SU-DHL-6 (cell line): ENCODE data around the gene LEKR1.
"Not testable (repeated sequence)": the region's sequence is repeated elsewhere in the genome, so short reads cannot be mapped to it uniquely, and the experiment has no call there.

ENCODE experiments used
- H2AFZ ChIP-seq: fragments of 200-600 bp; sonication (generic); 2 replicates; pipeline ENCODE4 v1.6.1; 2014; ENCODE audit warnings: low read depth, mild to moderate bottlenecking, moderate library complexity, mixed read lengths, antibody characterized with exemption, low read length; ENCODE audit not compliant: severe bottlenecking
- H3F3A ChIP-seq: fragments of 200-600 bp; shearing (Covaris generic); 2 replicates; pipeline ENCODE4 v1.6.0; 2016; ENCODE audit warnings: antibody characterized with exemption, mild to moderate bottlenecking; ENCODE audit not compliant: insufficient read depth
- H3K27ac ChIP-seq: fragments of 200-600 bp; sonication (generic); 2 replicates; pipeline ENCODE4 v1.5.1; 2016; ENCODE audit warnings: low read depth, mild to moderate bottlenecking, low read length, moderate library complexity, mixed read lengths
- H3K27me3 ChIP-seq: fragments of 200-600 bp; sonication (generic), shearing (Covaris generic); 2 replicates; pipeline ENCODE4 v1.6.0; 2014; ENCODE audit warnings: mild to moderate bottlenecking, low read length
- H3K36me3 ChIP-seq: fragments of 200-600 bp; sonication (generic); 2 replicates; pipeline ENCODE4 v1.6.1; 2014; ENCODE audit warnings: mild to moderate bottlenecking, low read length, mixed read lengths
- H3K4me2 ChIP-seq: fragments of 300-600, 200-600 bp; shearing (Covaris generic), sonication (generic); 2 replicates; pipeline ENCODE4 v1.6.0; 2014; ENCODE audit warnings: low read length, low read depth, mild to moderate bottlenecking; ENCODE audit not compliant: poor library complexity, severe bottlenecking
- H3K4me3 ChIP-seq: fragments of 200-600 bp; sonication (generic); 2 replicates; pipeline ENCODE4 v1.5.1; 2014; ENCODE audit warnings: antibody characterized with exemption, low read length, mild to moderate bottlenecking, mixed read lengths; ENCODE audit not compliant: insufficient read depth, poor library complexity, severe bottlenecking
- H3K79me2 ChIP-seq: fragments of 200-600 bp; sonication (generic); 2 replicates; pipeline ENCODE4 v1.6.1; 2014; ENCODE audit warnings: mild to moderate bottlenecking, low read length, moderate library complexity; ENCODE audit not compliant: insufficient read depth
- H3K9ac ChIP-seq: fragments of 200-600 bp; sonication (generic); 2 replicates; pipeline ENCODE4 v1.7.0; 2014; ENCODE audit warnings: mild to moderate bottlenecking, low read length
- H3K9me2 ChIP-seq: fragments of 200-600 bp; sonication (generic); replicated peaks from 2 replicates; pipeline ENCODE4 v1.6.1; 2014; ENCODE audit warnings: low read length; ENCODE audit not compliant: insufficient read depth
- H3K9me3 ChIP-seq: fragments of 200-600 bp; sonication (generic); 2 replicates; pipeline ENCODE4 v1.6.1; 2014; ENCODE audit warnings: low read length, mixed read lengths; ENCODE audit not compliant: insufficient read depth
- H4K20me1 ChIP-seq: fragments of 200-600 bp; sonication (generic); 2 replicates; pipeline ENCODE4 v1.6.1; 2014; ENCODE audit warnings: low read depth, mild to moderate bottlenecking, antibody characterized with exemption, low read length, moderate library complexity, mixed read lengths
- EZH2phosphoT487 ChIP-seq: fragments of 200-600 bp; sonication (generic), shearing (Covaris generic); conservative IDR thresholded peaks from 2 replicates; pipeline ENCODE4 v1.6.1; 2018; ENCODE audit warnings: mild to moderate bottlenecking, antibody characterized with exemption, low read length, moderate library complexity, mixed read lengths
- TF ChIP-seq, protein P1 (sequence below): fragments of 200-600 bp; sonication (generic); IDR thresholded peaks from one replicate; pipeline ENCODE4 v1.5.1; 2017; ENCODE audit warnings: antibody characterized with exemption, mild to moderate bottlenecking, low read length, moderate library complexity; ENCODE audit not compliant: insufficient read depth, poor library complexity, severe bottlenecking

The LEKR1 gene

DNA sequence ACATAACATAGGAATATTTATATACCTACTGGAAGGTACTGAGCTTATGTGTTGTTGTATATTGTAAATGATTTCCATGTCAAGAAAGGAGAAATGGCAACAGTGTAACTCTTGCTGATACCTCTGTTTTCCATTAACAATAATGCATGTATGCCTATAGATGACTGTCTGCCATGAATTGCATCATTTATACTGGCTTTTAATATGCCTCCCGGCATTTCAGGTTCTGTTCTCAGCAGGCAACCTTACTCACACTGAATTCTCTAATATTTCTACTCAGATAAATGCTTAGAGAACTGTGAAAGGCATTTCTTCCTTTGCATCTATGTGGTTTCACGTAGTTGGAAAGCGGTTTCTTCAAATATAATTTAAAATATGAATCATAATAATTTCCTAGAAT is 41.8 kb downstream of the LEKR1 start:
- TF ChIP-seq, protein P1, sequence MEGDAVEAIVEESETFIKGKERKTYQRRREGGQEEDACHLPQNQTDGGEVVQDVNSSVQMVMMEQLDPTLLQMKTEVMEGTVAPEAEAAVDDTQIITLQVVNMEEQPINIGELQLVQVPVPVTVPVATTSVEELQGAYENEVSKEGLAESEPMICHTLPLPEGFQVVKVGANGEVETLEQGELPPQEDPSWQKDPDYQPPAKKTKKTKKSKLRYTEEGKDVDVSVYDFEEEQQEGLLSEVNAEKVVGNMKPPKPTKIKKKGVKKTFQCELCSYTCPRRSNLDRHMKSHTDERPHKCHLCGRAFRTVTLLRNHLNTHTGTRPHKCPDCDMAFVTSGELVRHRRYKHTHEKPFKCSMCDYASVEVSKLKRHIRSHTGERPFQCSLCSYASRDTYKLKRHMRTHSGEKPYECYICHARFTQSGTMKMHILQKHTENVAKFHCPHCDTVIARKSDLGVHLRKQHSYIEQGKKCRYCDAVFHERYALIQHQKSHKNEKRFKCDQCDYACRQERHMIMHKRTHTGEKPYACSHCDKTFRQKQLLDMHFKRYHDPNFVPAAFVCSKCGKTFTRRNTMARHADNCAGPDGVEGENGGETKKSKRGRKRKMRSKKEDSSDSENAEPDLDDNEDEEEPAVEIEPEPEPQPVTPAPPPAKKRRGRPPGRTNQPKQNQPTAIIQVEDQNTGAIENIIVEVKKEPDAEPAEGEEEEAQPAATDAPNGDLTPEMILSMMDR = no peak
- no peak for TF ChIP-seq EZH2phosphoT487
- H3K27ac ChIP-seq = no peak overlapping the region

DNA sequence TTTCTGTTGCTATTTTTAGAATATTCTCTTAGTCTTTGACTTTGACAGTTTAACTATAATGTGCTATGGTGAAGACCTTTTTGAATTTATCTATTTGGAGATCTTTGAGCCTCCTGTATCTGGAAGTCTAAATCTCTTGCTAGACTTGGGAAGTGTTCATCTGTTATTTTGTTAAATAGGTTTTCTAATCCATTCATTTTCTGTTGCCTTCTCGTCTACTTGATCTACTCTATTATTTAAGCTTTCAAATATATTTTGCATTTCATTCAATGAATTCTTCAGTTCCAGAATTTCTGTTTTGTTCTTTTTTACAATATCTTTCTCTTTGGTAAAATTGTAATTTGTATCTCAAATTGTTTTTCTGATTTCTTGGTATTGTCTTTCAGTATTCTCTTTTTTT is 47.8 kb downstream of the LEKR1 start:
- TF ChIP-seq, protein P1 = no peak
- TF ChIP-seq EZH2phosphoT487 = no peak
- Histone ChIP-seq H3K9me2 (no peaks in the 10 kb centered on the region), H3K4me3 (no peak overlapping the region), H3K36me3 (peaks cover 7% of the 10 kb centered on the region; the same call in 1 of the 2 replicates), H3K4me2 (no peak overlapping the region), H3K79me2 (no peaks in the 10 kb centered on the region), H3K27ac (no peak overlapping the region), H2AFZ (no peak overlapping the region), H4K20me1 (no peaks in the 10 kb centered on the region), H3F3A (no peaks in the 10 kb centered on the region), H3K9me3 (peaks cover 27% of the 10 kb centered on the region; the same call in 1 of the 2 replicates), H3K27me3 (no peaks in the 10 kb centered on the region), H3K9ac (no peak overlapping the region)

More for the DNA sequence above, 41.8 kb downstream of the LEKR1 start:
- Histone ChIP-seq H3K9me2 (no peaks in the 10 kb centered on the region), H3K9ac (no peak overlapping the region), H2AFZ (no peak overlapping the region), H3F3A (no peaks in the 10 kb centered on the region), H3K79me2 (no peaks in the 10 kb centered on the region), H3K4me2 (no peak overlapping the region), H4K20me1 (no peaks in the 10 kb centered on the region), H3K4me3 (no peak overlapping the region), H3K36me3 (no peaks in the 10 kb centered on the region), H3K9me3 (peaks cover under 1% of the 10 kb centered on the region; the same call in 1 of the 2 replicates), H3K27me3 (no peaks in the 10 kb centered on the region)

DNA sequence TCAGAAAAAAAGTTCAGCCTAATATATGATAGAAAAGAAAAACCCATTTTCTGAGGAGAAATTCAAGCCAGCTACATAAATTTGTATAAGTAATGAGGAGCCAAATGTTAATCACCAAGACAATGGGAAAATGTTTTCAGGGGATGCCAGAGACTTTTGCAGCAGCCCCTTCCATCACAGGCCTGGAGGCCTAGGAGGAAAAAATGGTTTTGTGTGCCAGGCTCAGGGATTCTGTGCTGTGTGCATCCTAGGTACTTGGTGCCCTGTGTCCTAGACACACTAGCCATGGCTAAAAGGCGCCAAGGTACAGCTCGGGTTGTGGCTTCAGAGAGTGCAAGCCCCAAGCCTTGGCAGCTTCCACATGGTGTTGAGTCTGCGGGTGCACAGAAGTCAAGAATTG is 53.3 kb downstream of the LEKR1 start:
- H3K9me3 ChIP-seq = peaks cover 37% of the 10 kb centered on the region
- H3K4me3 ChIP-seq, H3F3A ChIP-seq, H3K27me3 ChIP-seq, H3K36me3 ChIP-seq, H2AFZ ChIP-seq, H3K79me2 ChIP-seq, H3K4me2 ChIP-seq, H3K27ac ChIP-seq, H3K9me2 ChIP-seq, H4K20me1 ChIP-seq, H3K9ac ChIP-seq: not testable (repeated sequence)

DNA sequence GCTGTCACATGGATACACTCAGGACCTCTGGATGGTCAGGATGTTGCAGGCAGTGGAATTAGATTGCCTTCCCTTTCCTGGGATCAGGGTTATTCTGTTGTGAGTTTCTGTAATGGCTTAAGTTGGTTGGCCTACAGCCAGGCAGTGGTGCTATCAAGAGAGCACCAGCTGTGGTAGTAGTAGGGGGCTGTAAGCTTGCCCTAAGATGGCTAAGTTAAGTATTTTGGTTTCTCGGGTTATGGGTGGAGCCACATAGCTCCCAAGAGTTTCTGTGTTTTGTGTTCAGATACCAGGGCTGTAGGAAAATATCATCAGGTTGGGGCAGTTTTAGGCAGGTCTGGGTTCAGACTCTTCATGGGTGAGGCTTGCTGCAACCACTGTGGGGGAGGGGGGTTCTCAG is 59.6 kb downstream of the LEKR1 start:
- Histone ChIP-seq H3K4me2 (no peak overlapping the region), H2AFZ (no peak overlapping the region), H4K20me1 (no peaks in the 10 kb centered on the region), H3K9me3 (peaks cover 11% of the 10 kb centered on the region; the same call in 1 of the 2 replicates), H3K27ac (no peak overlapping the region), H3K79me2 (no peaks in the 10 kb centered on the region), H3K4me3 (no peak overlapping the region), H3K36me3 (no peaks in the 10 kb centered on the region), H3K27me3 (no peaks in the 10 kb centered on the region), H3K9ac (no peak overlapping the region), H3F3A (no peaks in the 10 kb centered on the region), H3K9me2 (no peaks in the 10 kb centered on the region)
- TF ChIP-seq, protein P1 = no peak
